ENCODE results near the gene BBX.

Gene BBX

GRCh38 chr3:107756649-107757048 is 233.9 kb downstream of the BBX start:
- no peak for DNase-seq

DNA sequence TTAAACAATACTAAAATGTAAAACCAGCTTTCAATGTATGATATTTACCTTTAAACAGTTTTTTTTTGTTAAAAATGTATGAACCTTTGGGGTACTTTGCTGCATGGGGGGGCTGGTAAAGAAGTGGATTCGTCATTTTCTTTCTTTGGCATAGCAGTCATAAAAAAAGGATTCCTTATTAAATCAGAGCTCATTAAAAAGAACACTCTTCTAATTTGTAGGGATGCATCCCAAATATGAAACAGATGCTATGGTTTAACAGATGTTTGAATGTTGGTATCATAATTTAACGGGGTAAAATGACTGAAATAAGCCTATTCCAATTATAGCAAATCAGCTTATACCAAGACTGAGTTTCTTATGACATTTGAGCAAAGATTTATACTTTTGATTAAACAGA is 234.4 kb downstream of the BBX start:
- DNase-seq, result no peak

DNA sequence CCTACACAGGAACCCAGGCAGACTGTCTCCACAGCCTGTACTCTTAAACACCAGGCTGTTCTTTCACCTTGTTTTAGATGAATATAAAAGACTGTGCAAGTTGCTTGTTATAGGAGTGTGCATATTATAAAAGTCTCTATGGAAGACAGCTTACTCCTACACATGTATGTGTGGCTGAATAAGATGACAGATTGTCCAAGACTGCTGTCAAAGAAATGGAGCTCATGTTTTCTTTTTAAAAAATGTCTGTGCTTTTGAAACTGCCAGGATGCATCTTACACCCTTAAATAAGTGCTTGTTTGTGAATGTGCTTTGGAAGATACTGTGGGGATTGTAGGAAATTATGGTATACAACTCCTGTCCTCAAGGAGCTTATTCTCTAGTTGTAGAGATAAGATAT is 237.4 kb downstream of the BBX start:
- DNase-seq, result no peak

- DNase-seq, result no peak
Measured at GRCh38 chr3:107761391-107761790, 238.6 kb downstream of the BBX start.

GRCh38 chr3:107765524-107765923 is 242.8 kb downstream of the BBX start:
- no peak for DNase-seq

DNA sequence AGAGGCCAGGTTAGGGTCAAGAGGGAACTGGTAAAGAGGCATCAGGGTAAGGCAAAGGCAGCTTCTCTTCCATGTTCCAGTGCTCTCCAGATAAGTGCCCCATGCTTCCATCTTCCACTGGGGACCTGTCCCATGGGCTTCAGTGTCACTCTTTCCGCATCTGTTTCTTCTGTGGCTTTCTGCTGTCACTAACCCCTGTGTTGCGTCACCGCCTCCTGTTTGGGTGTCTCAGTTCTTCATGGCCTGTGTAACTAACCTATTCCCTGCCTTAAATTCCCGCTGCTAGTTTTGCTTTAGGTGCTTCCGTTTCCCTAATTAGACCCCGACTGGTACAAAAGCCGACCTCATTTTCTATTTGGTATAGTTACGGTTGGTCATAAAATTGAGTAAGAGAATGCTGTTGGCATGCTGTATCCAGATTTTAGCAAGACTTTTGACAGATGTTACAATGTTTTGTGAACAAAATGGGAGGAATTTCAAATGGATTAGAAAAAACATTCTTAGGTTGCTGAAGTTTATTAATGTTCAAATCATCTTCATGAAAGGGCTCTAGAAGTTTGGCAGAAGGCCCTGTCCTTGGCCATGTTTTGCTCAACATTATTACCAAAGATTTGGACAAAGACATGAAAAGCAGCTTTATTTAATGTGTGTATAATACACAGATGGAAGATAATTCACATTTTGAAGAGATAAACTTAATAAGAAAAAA is 245.3 kb downstream of the BBX start:
- DNase-seq, result no peak

DNA sequence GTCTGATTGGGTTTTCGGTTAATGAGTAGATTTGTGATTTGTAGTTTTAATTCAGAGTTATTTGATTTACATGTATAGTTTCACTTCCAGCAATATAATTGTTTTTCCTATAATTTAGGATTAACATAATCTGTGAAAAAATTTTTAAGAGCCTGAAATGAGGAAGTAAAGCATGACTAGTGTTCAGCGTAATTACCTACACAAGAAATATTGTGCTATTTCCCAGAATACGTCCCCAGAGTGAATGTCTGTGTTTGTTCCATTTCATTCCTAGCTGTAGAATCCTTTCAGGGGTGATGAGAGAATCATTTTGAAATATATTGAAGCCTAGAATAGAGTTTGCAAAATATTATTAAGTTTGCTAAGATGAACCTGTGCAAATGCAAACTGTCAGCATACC is 247.1 kb downstream of the BBX start:
- no peak for DNase-seq

DNA sequence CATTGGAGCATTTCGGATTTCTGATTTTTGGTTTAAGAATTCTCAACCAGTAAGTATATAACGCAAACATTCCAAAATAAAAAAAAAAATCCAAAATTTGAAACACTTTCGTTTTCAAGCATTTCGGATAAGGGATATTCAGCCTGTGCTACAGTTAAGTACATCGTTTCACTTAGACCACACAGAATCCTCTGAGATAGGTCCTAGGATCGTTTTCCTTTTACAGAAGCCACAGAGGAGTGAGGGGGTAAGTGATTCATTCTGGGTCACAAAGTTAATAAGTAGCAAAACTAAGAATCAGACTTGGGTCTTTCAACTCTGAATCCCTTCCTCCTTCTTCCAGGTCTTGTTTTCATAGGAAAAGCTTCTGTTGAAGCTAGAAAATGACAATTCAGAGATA is 249.3 kb downstream of the BBX start:
- DNase-seq, result no peak

DNA sequence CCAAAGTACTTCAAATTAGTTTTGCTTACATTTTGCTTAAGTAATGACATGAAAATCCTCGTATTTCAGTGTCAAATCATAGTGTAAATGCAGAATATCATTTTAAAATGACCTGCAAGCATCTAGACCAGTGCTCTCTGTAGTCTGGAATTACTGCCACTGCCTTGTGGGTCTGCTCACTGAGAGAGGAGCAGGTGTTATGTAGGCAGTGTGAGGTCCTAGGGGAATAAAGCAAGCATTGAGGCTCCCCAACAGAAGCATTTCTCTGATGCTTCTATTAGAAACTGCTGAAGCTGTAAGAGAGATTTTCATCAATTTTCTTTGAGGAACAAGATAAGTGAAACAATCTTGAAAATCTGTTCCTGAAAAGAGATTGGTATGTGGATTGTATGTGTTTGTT is 253.2 kb downstream of the BBX start:
- no peak for DNase-seq

DNA sequence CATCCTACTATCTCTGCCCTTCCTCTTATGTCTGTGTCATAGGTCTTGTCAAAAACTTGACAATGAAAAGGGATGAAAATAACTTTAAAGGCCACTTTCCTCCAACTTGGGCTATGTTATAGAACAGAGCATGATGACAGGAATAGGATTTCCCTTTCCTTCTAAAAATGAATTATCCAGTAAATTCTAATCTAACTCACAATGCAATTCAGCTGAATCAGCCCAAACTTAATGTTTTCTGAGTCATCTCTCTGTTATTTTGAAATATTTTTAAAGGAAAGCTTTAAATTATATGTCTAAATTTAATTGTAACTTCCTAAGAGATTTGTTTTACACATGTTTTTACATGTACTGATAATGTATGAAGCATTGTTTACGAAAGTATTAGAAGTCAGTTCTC is 258.5 kb downstream of the BBX start:
- DNase-seq, result no peak

GRCh38 chr3:107782054-107782453 is 259.3 kb downstream of the BBX start:
- DNase-seq, result no peak

DNA sequence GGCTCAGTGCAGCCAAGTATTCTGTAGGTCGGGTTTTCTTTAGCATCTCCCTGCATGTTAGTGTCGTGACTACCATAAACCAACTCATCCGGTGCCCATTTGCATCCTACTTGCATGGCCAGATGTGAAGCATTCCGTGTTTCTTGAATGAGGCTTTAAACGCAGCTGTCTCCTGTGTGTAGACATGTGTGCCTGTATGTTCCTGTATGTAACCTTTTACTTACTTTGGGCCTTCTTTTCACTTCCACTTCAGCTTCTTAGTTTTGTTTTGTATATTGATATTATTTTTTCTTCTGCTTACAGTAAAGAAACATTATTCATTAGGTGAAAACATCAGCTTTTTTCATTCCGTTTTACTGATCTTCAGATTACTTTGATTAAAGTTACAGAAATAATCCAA is 267.9 kb downstream of the BBX start:
- no peak for DNase-seq

- no peak for DNase-seq
Measured at GRCh38 chr3:107791027-107791426, 268.3 kb downstream of the BBX start.

DNA sequence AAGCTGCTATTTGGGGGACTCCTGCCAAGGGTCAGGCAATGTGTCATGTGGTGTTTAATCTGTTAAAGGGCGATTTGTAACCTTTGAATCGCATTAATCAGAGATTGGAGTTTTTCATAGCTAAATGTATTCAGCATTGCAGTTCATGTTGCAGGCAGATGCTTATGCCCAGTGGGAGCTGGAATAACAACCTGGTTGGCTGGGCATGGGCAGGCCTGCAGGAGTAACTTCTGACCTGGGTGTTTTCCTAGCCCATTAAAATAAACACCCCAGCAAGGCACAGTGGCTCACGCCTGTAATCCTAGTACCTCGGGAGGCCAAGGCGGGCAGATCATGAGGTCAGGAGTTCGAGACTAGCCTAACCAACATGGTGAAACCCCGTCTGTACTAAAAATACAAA is 268.7 kb downstream of the BBX start:
- no peak for DNase-seq

GRCh38 chr3:107794664-107795443 is 272.1 kb downstream of the BBX start:
- DNase-seq, result no peak

DNA sequence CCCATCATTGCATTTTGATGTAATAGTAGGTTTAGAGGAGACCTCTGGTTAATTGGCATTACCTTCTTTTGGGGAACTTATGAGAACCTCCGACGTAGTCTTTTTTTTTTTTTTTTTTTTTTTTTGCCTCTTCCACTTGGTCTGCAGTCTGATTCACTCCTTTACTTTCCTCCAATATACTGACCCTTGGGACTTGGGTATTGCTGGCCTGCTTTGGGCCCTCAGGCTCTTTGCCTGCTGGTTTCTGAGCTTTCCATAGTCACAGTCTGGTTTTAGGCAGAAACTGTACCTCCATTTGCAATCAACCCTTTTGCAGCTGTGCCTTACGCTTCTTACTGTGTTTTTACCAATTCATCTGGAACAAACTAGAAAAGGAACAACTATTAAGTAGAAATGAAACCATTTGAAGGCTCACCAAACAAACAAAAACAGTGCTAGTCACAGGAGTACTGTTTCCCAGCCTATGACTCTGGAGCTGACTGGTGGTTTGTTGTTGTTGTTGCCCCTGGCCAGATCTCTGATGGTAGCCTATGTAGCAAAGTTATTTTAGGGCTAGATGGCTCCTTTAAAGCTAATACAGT is 272.8 kb downstream of the BBX start:
- DNase-seq, result no peak

DNA sequence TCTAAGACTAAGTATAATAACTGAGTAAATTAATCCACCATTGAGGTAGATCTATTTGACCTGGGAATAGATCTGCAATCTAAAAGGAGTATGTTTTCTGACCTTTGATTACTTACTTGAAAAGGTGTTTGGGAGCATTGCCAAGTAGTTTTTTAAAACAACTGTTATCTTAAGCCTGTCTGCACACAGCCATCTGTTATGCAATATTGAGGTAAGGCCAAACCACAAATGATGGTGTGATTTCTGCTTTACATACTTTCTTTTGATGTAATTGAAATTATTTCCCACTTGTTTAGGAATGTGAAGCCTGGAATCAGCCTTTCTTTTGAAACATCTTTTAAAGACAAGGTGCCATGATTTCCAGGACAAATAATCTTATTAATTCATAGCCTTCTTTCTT is 274.0 kb downstream of the BBX start:
- no peak for DNase-seq

- no peak for DNase-seq
Measured at GRCh38 chr3:107797586-107797985, 274.8 kb downstream of the BBX start.

DNA sequence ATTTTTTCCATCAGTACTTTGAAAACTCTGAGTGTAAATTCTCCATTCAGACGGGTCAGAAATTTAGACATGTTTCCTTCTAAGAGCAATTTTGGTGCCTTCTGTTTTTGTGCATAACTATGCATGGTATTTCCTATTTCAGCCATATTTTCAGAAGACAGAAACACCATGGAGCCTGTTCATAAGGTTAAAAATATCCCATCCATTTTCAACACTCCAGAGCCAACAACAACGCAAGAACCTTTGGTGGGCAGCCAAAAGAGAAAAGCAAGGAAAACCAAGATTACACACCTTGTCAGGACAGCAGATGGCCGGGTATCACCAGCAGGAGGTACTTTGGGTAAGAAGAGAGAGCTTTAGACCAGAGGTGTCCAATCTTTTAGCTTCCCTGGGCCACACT is 275.6 kb downstream of the BBX start:
- DNase-seq, result no peak

DNA sequence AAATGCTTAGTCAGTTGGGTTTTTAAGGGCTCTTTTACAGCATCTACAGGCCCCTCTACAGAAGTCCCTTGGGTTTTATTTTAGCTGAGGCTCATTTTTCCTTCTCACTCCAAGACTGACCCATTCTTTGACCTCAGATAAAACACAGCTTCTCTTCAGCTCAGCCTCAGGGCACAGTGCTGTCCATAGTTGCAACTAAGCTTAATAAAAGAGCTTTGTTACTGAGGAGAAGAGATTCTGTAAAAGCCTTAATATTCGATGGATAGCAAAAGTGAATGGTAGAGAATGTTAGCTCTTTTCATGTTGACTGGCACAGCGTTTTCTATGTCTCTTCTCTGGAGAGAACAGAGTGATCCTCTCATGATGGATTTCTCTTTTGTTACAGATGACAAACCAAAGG is 277.9 kb downstream of the BBX start:
- no peak for DNase-seq

GRCh38 chr3:107803170-107803569 is 280.4 kb downstream of the BBX start:
- no peak for DNase-seq

- no peak for DNase-seq
Measured at GRCh38 chr3:107806021-107806420, 283.3 kb downstream of the BBX start.

- no peak for DNase-seq
Measured at GRCh38 chr3:107806536-107806935, 283.8 kb downstream of the BBX start.

Measured in SHP77 treated with DMSO at 0.1 percent for 48 hours (cell line).